Kidney (tissue), 14 donors: ENCODE results near the gene ERO1A. TPM values are rescaled to one million over a fixed set of nuclear protein-coding genes. Genes with fewer than 3 reads are reported as not detected.

Experiments
- DNase-seq, 5 donors: peaks; one replicate each; pipeline ENCODE4 v3.0.0-alpha.2; 2013 to 2020
- FAIRE-seq: peaks from 2 replicates; lab custom pipeline; 2012; peaks lifted over from hg19 to GRCh38; lab: Jason Lieb, UNC
- H3K27ac ChIP-seq, 2 donors: one replicate each; pipeline ENCODE4 v1.7.0; 2013; ENCODE audit warnings: low read depth in 2 of 2, low read length in 2 of 2, inconsistent platforms in 1 of 2
- H3K27me3 ChIP-seq: one replicate; pipeline ENCODE4 v1.7.1; 2013; ENCODE audit warnings: low read length, inconsistent platforms; ENCODE audit not compliant: control insufficient read depth, insufficient read depth
- H3K36me3 ChIP-seq, 3 donors: one replicate each; pipeline versions ENCODE4 v1.7.0 to v1.7.1; 2013; ENCODE audit warnings: low read length in 3 of 3, control low read depth in 1 of 3, inconsistent platforms in 1 of 3; ENCODE audit not compliant: insufficient read depth in 3 of 3, control insufficient read depth in 2 of 3
- H3K4me1 ChIP-seq, 3 donors: one replicate each; pipeline versions ENCODE4 v1.7.0 to v1.7.1; 2013; ENCODE audit warnings: low read length in 3 of 3, inconsistent platforms in 1 of 3, low read depth in 1 of 3; ENCODE audit not compliant: control insufficient read depth in 2 of 3, insufficient read depth in 2 of 3
- H3K4me3 ChIP-seq, 3 donors: one replicate each; pipeline versions ENCODE4 v1.7.0 to v1.8.1; 2013; ENCODE audit warnings: low read length in 3 of 3, control low read depth in 1 of 3, inconsistent platforms in 1 of 3
- H3K9ac ChIP-seq, 3 donors: one replicate each; pipeline versions ENCODE4 v1.7.0 to v1.7.1; 2013; ENCODE audit warnings: low read length in 3 of 3, control low read depth in 1 of 3, inconsistent platforms in 1 of 3
- H3K9me3 ChIP-seq, 3 donors: one replicate each; pipeline versions ENCODE4 v1.7.0 to v1.7.1; 2013; ENCODE audit warnings: low read length in 3 of 3, control low read depth in 1 of 3, inconsistent platforms in 1 of 3; ENCODE audit not compliant: control insufficient read depth in 2 of 3, insufficient read depth in 1 of 3
- intact Hi-C: fragments of 100-400 bp; cut with DNase I; formaldehyde crosslinking; loops from one replicate; pipeline ENCODE4 v1.11.1; 2022
- polyA plus RNA-seq: library from polyadenylated mRNA; stranded (reverse); fragments of 350-450 nt; fragmentation: Illumina TruSeq; extraction: RNeasy Lipid Tissue Mini Kit (QIAGEN cat#74804); gene quantifications from one replicate; pipeline ENCODE4 v1.2.3, GENCODE V29; 2014; ENCODE audit warnings: low read depth, low replicate concordance; ENCODE audit not compliant: insufficient read depth
- total RNA-seq: library from RNA; stranded (reverse); fragmentation: NEBNext Ultra II Directional; extraction: Animal tissue kit (Norgen Biotek cat#: 25700); gene quantifications from one replicate; pipeline ENCODE4 v1.2.1, GENCODE V29; 2021
- TF ChIP-seq, protein P1 (sequence below): IDR thresholded peaks from 3 replicates; pipeline ENCODE4 v1.5.1; 2012; ENCODE audit warnings: mild to moderate bottlenecking, moderate library complexity, borderline replicate concordance; ENCODE audit not compliant: insufficient read depth; ENCODE audit errors: extremely low read depth
- donor health status: control.
- donor health status: control.
- donor health status: control.
- donor health status: control.
- donor health status: control.
- donor health status: DM: yes; HTN: yes; CAD: no.
- donor health status: Normal renal cell carcinoma (clear cell type).

ERO1A gene
- total and polyA plus RNA-seq, 2 donors from 2014 or later, result 8.6 to 40.5 TPM

DNA sequence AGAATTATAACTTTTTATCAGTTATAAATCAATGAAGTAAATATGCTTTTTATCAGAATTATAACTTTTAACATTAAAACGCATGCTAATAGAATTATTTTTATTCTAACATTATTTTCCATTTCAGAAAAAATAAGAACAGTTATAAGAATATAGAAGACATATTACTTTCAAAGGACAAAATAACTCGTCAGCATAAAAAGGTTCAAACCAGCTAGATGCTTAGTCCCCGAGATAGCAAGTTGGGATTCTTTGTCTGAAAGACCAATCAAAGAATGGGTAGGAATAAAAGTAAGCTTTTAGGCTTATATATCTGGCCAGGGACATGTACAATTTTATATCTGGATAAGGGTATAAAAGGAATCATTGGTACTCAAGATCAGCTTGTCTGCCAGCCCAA lies 76.8 kb downstream of the ERO1A start:
- H3K36me3 ChIP-seq, result no peaks in the 10 kb centered on the region
- intact Hi-C loops, result no loop called here
- peak; percentile 54 for FAIRE-seq
- H3K27ac ChIP-seq, result no peak overlapping the region
- no peak overlapping the region for H3K4me3 ChIP-seq
- H3K9me3 ChIP-seq, result no peaks in the 10 kb centered on the region
- H3K4me1 ChIP-seq, result no peaks in the 10 kb centered on the region
- no peaks in the 10 kb centered on the region for H3K27me3 ChIP-seq
- no peak overlapping the region for H3K9ac ChIP-seq
- TF ChIP-seq, protein P1, sequence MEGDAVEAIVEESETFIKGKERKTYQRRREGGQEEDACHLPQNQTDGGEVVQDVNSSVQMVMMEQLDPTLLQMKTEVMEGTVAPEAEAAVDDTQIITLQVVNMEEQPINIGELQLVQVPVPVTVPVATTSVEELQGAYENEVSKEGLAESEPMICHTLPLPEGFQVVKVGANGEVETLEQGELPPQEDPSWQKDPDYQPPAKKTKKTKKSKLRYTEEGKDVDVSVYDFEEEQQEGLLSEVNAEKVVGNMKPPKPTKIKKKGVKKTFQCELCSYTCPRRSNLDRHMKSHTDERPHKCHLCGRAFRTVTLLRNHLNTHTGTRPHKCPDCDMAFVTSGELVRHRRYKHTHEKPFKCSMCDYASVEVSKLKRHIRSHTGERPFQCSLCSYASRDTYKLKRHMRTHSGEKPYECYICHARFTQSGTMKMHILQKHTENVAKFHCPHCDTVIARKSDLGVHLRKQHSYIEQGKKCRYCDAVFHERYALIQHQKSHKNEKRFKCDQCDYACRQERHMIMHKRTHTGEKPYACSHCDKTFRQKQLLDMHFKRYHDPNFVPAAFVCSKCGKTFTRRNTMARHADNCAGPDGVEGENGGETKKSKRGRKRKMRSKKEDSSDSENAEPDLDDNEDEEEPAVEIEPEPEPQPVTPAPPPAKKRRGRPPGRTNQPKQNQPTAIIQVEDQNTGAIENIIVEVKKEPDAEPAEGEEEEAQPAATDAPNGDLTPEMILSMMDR, result no peak
- DNase-seq, result no peak

DNA sequence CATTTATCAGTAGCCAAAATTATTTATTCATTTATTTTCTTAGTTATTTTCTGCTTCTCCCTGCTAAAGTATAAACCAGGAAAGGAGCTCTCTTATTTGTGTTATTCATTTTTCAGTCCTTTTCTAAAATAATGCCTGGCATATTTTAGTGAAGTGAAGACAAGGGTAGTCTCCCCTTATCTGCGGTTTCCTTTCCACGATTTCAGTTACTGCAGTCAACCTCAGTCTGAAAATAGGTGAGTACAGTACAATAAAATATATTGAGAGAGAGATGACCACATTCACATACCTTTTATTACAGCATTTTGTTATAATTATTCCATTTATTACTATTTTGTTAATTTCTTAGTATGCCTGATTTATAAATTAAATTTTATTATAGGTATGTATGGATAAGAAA lies 85.2 kb downstream of the ERO1A start:
- FAIRE-seq (no peak), DNase-seq (no peak)
- no peak overlapping the region for H3K4me3 ChIP-seq
- no peak overlapping the region for H3K9ac ChIP-seq
- no peaks in the 10 kb centered on the region for H3K9me3 ChIP-seq
- no peaks in the 10 kb centered on the region for H3K4me1 ChIP-seq
- H3K27ac ChIP-seq, result no peak overlapping the region
- TF ChIP-seq, protein P1, result no peak
- H3K36me3 ChIP-seq, result no peaks in the 10 kb centered on the region
- intact Hi-C loops, result no loop called here
- H3K27me3 ChIP-seq, result no peaks in the 10 kb centered on the region

DNA sequence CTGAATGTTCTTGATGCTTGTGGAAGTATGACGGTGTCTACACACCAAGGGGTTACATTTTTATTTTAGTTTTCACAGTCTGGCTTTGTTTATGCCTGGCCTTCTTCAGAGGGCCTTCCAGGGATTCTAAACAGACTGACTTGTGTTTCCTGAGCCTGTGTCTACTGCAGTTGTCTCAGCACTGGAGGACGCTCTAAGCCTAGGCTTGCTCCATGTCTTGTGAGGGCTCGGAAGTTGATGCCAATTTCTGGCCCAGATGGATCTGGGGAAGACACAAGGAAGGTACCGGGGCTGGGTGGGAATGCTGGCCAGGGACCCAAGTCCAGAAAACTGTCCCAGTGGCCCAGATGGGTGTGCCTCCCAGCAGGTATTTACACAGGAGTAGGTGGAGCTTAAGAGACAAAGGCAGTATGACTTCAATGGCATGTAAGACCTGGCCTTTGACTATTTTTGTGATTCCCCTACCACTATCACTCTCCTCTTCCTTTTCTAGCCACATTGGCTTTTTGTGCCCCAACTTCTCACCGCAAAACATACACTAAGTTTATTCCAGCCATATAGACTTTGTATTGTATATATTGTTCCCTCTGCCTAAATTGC lies 85.8 kb downstream of the ERO1A start:
- Histone ChIP-seq H3K27ac (no peak overlapping the region), H3K4me3 (no peak overlapping the region), H3K9me3 (no peaks in the 10 kb centered on the region), H3K36me3 (no peaks in the 10 kb centered on the region), H3K4me1 (no peaks in the 10 kb centered on the region), H3K9ac (no peak overlapping the region), H3K27me3 (no peaks in the 10 kb centered on the region)
- DNase-seq, result no peak
- intact Hi-C loops, result no loop called here
- TF ChIP-seq, protein P1, result no peak
- no peak for FAIRE-seq

DNA sequence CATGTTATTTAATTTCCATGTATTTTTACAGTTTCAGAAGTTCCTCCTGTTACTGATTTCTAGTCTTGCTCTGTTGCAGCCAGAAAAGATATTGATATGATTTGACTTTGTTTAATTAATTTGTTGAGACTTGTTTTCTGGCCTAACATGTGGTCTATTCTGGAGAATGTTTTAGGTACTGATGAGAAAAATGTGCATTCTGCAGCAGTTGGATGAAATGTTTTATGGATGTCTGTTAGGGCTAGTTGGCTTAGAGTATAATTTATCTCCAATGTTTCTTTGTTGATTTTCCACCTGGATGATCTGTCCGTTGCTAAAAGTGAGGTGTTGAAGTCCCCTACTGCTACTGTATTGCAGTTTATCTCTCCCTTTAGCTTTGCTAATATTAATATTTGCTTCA lies 88.3 kb downstream of the ERO1A start:
- TF ChIP-seq, protein P1, result no peak
- DNase-seq (no peak), FAIRE-seq (no peak)
- Histone ChIP-seq H3K36me3 (no peaks in the 10 kb centered on the region), H3K4me1 (no peaks in the 10 kb centered on the region), H3K4me3 (no peak overlapping the region), H3K9me3 (no peaks in the 10 kb centered on the region), H3K9ac (no peak overlapping the region), H3K27ac (no peak overlapping the region), H3K27me3 (no peaks in the 10 kb centered on the region)
- intact Hi-C loops, result no loop called here
